ENCODE measurements around the gene AIP. TPM values are rescaled to one million over a fixed set of nuclear protein-coding genes. Genes with fewer than 3 reads are reported as not detected.

The AIP gene
- total and polyA plus RNA-seq, 2 donors (not counting 1 experiment from before 2014, with no cell fraction given): 127 to 205 TPM

GRCh38 chr11:67493548-67494370 is 10.9 kb downstream of the AIP start:
- intact Hi-C loops (cut with micrococcal nuclease): no loop called here
- peaks cover 21% of the 10 kb centered on the region for H3K79me2 ChIP-seq (ENCODE audit: control insufficient read depth, insufficient read depth, low read length)
- no peak overlapping the region for H3K9ac ChIP-seq (ENCODE audit: low read length)
- Mint-ChIP-seq H3K27me3 (no peaks in the 10 kb centered on the region), H3K9me3 (ENCODE audit: insufficient read depth) (no peaks in the 10 kb centered on the region), H3K4me3 (no peak overlapping the region), H3K4me1 (peaks cover 2% of the 10 kb centered on the region), H3K27ac (no peak overlapping the region)
- H2AFZ ChIP-seq (ENCODE audit: insufficient read depth, low read depth, low read length, poor library complexity, severe bottlenecking): no peak overlapping the region
- DNase-seq (no peak), ATAC-seq (ENCODE audit: low read depth) (no peak)
- H3K4me3 ChIP-seq (ENCODE audit: control extremely low read depth in 1 of 5, extremely low read depth in 1 of 5, insufficient read depth in 1 of 5, low read depth in 2 of 5, low read length in 4 of 5): no peak overlapping the region
- WGBS (ENCODE audit: insufficient coverage): 96% methylated on average over 65 of the region's 65 CpGs
- CTCF ChIA-PET: no interaction called here
- TF ChIP-seq CTCF (IDR thresholded peaks at IDR 0.05) (no peak), EZH2 (IDR thresholded peaks at IDR 0.05; ENCODE audit: borderline replicate concordance, insufficient read depth, low read depth, low read length, poor library complexity, severe bottlenecking) (no peak)
- peaks cover 0 to 87% of the 10 kb centered on the region in 2 experiments for H3K36me3 ChIP-seq (replicated peaks in 1 of 2; ENCODE audit: control extremely low read depth in 1 of 2, control insufficient read depth in 1 of 2, extremely low read depth in 1 of 2, insufficient read depth in 2 of 2, low read length in 1 of 2)
- no peaks in the 10 kb centered on the region for H3K9me3 ChIP-seq (ENCODE audit: control extremely low read depth in 1 of 3, control insufficient read depth in 2 of 3, insufficient read depth in 1 of 3, low read length in 2 of 3)
- POLR2A ChIA-PET: interaction anchor here (0.7 to 1.0 kb wide), 2 partner anchors 81 to 92 kb away, joined by 3 read pairs; partner anchors contain the start of gene PPP1CA
- H3K27ac ChIP-seq (ENCODE audit: low read length in 2 of 2): no peak overlapping the region
- peaks cover 52% of the 10 kb centered on the region for H4K20me1 ChIP-seq (ENCODE audit: control insufficient read depth, insufficient read depth, low read length, poor library complexity, severe bottlenecking)
- H3K4me2 ChIP-seq (replicated peaks; ENCODE audit: low read depth, low read length, poor library complexity, severe bottlenecking): no peak overlapping the region
- no peaks in the 10 kb centered on the region for H3K27me3 ChIP-seq (replicated peaks in 1 of 4; ENCODE audit: control extremely low read depth in 1 of 4, control insufficient read depth in 3 of 4, insufficient read depth in 4 of 4, low read length in 3 of 4)
- no peaks in the 10 kb centered on the region for H3K4me1 ChIP-seq (ENCODE audit: control insufficient read depth in 2 of 2, insufficient read depth in 2 of 2, low read length in 2 of 2)
